HepG2 (cell line): ENCODE measurements around the gene DHX30. TPM values are rescaled to one million over a fixed set of nuclear protein-coding genes. Genes with fewer than 3 reads are reported as not detected.

Experiments
- GABPA ChIP-seq, 2 experiments: IDR thresholded peaks; 2 replicates each; pipeline ENCODE4 v1.6.1; 2011 to 2016; ENCODE audit warnings: low read depth in 2 of 2, low read length in 1 of 2, missing biosample characterization in 1 of 2, missing genetic modification characterization in 1 of 2
- HDAC1 ChIP-seq: sonication (generic); formaldehyde crosslinking; IDR thresholded peaks from 2 replicates; pipeline ENCODE4 v1.5.1; 2020; ENCODE audit warnings: mild to moderate bottlenecking, missing genetic modification reagents
- KLF9 ChIP-seq: IDR thresholded peaks from 2 replicates; pipeline ENCODE4 v1.6.1; 2016; ENCODE audit warnings: low read depth
- MAFK ChIP-seq, 2 experiments: IDR thresholded peaks in 1 of 2; conservative IDR thresholded peaks in 1 of 2; 2 replicates each; pipeline ENCODE4 v1.6.1; 2011; ENCODE audit warnings: improper control_type of control experiment in 2 of 2, low read length in 2 of 2
- MXI1 ChIP-seq: IDR thresholded peaks from 3 replicates; pipeline ENCODE4 v1.6.1; 2012; ENCODE audit warnings: low read depth, low read length, inconsistent platforms, borderline replicate concordance
- POLR2A ChIP-seq, 2 experiments: IDR thresholded peaks; 2 replicates each; pipeline ENCODE4 v1.6.1; 2011; ENCODE audit warnings: low read depth in 2 of 2, low read length in 2 of 2, mild to moderate bottlenecking in 1 of 2, moderate library complexity in 1 of 2; ENCODE audit not compliant: insufficient read depth in 1 of 2
- RAD21 ChIP-seq: fragments of 450-650 bp; formaldehyde crosslinking; IDR thresholded peaks from 2 replicates; pipeline ENCODE4 v1.5.0; 2020; ENCODE audit warnings: mild to moderate bottlenecking
- RNF2 ChIP-seq: fragments of 450-650 bp; conservative IDR thresholded peaks from 2 replicates; pipeline ENCODE4 v1.6.1; 2016; ENCODE audit warnings: low read depth
- SAP130 ChIP-seq: IDR thresholded peaks from 2 replicates; pipeline ENCODE4 v1.6.1; 2016; ENCODE audit warnings: low read depth
- SMAD1 ChIP-seq: sonication (generic); formaldehyde crosslinking; IDR thresholded peaks from 2 replicates; pipeline ENCODE4 v1.4.0; 2020; ENCODE audit warnings: missing genetic modification reagents, low read depth, mild to moderate bottlenecking, borderline replicate concordance
- SSRP1 ChIP-seq: IDR thresholded peaks from 2 replicates; pipeline ENCODE4 v1.6.1; 2016; ENCODE audit warnings: control low read depth
- WIZ ChIP-seq: sonication (generic); formaldehyde crosslinking; IDR thresholded peaks from 2 replicates; pipeline ENCODE4 v1.5.1; 2020; ENCODE audit warnings: mild to moderate bottlenecking, missing genetic modification reagents
- ZNF234 ChIP-seq: sonication (generic); formaldehyde crosslinking; conservative IDR thresholded peaks from 2 replicates; pipeline ENCODE4 v1.5.1; 2020; ENCODE audit warnings: mild to moderate bottlenecking, missing genetic modification reagents
- ZNF746 ChIP-seq: sonication (generic); formaldehyde crosslinking; IDR thresholded peaks from 2 replicates; pipeline ENCODE4 v1.8.0; 2022; ENCODE audit warnings: mild to moderate bottlenecking, missing genetic modification reagents
- polyA plus RNA-seq, 8 experiments: library from polyadenylated mRNA; depleted of rRNA in 3 of 8; stranded (reverse) in 7 of 8; unstranded in 1 of 8; fragments of >200 nt; fragmentation: Illumina TruSeq in 4 of 8; extraction: Trizol in 4 of 8; gene quantifications; 2 replicates each; pipeline versions ENCODE4 v1.2.1 to v1.2.3, GENCODE V29; 2011 to 2016; ENCODE audit warnings: low read depth in 4 of 8, missing spikeins in 1 of 8, mixed read lengths in 1 of 8; ENCODE audit not compliant: insufficient read depth in 1 of 8
- total RNA-seq, 5 experiments: library from RNA; depleted of rRNA; stranded (reverse); fragments of >200 nt; fragmentation: Illumina TruSeq; extraction: Trizol; gene quantifications; 2 replicates each; pipeline ENCODE4 v1.2.3, GENCODE V29; 2016; ENCODE audit warnings: low read depth in 1 of 5
- TF ChIP-seq, protein P1 (sequence below): IDR thresholded peaks from 2 replicates; pipeline ENCODE4 v1.6.1; 2012; ENCODE audit warnings: inconsistent platforms
- TF ChIP-seq, protein P2 (sequence below): sonication (generic); formaldehyde crosslinking; IDR thresholded peaks from 2 replicates; pipeline ENCODE4 v1.4.0; 2020; ENCODE audit warnings: missing genetic modification reagents
- TF ChIP-seq, protein P3 (sequence below): sonication (generic); formaldehyde crosslinking; IDR thresholded peaks from 2 replicates; pipeline ENCODE4 v1.8.1; 2022; ENCODE audit warnings: mild to moderate bottlenecking, missing genetic modification reagents
- TF ChIP-seq, protein P4 (sequence below): sonication (generic); formaldehyde crosslinking; IDR thresholded peaks from 2 replicates; pipeline ENCODE4 v1.4.0; 2020; ENCODE audit warnings: mild to moderate bottlenecking, missing genetic modification reagents
- TF ChIP-seq, protein P5 (sequence below): IDR thresholded peaks from 2 replicates; pipeline ENCODE4 v1.6.1; 2016; ENCODE audit warnings: low read depth, control low read depth
- TF ChIP-seq, protein P6 (sequence below): sonication (generic); formaldehyde crosslinking; IDR thresholded peaks from 2 replicates; pipeline ENCODE4 v1.8.1; 2023; ENCODE audit warnings: mild to moderate bottlenecking, missing genetic modification reagents

Gene DHX30
- total and polyA plus RNA-seq, 2 of the 13 experiments (the other 11 are each of a cell fraction or from before 2014, with no cell fraction given) = 30.6 to 59.4 TPM

DNA sequence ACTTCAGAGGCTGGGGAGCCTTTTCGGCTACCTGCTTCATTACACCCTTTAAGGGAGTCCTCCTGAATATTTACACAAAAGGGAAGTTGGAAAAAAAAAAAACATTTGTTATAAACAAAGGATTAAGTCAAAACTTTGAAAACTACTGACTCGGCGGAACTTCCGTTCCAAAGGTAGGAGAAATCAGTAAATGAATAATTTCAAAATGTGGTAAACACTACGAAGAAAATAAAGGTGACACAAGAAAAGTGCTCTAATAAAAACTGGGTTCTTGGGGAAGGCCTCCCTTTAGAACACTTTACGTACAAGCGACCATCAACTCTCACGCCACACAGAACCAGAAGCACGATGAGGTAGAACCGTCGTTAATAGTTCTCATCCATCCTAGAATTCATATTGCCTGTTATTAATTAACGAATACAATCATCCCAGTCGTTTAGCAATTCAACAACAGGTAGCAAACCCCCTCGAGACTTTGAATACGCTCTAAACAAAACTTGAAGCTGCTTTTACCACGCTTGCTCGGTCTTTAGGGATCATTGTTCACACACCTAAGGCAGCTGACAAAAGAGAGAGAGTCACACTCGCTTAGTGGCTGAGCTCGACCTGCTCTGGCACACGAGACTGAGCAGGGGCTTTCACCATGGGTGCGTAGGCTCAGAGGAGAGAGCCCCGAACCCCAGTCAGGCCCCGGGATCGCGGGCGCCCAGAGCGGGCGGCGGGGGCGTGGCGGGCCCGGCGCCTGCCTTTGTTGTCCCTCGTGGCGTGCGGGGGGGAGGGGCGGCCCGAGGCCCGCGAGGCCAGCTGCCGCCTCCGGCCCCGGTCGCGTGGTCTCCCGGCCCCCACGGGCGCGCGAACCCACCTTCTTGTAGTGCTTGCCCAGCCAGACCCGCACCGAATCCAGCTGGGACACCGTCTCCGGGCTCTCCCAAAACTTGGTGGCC lies 21.9 kb upstream of the DHX30 start (continued):
- TF ChIP-seq, protein P1, sequence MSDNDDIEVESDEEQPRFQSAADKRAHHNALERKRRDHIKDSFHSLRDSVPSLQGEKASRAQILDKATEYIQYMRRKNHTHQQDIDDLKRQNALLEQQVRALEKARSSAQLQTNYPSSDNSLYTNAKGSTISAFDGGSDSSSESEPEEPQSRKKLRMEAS = peak; percentile 86
- TF ChIP-seq WIZ (CRISPR knock-in tag) = 0 out of 2 replicates have a peak, but pooled peaks have one; percentile 39
- TF ChIP-seq KLF9 (CRISPR knock-in tag) = peak; percentile 46; the same call in 1 of the 2 replicates
- TF ChIP-seq, protein P2, sequence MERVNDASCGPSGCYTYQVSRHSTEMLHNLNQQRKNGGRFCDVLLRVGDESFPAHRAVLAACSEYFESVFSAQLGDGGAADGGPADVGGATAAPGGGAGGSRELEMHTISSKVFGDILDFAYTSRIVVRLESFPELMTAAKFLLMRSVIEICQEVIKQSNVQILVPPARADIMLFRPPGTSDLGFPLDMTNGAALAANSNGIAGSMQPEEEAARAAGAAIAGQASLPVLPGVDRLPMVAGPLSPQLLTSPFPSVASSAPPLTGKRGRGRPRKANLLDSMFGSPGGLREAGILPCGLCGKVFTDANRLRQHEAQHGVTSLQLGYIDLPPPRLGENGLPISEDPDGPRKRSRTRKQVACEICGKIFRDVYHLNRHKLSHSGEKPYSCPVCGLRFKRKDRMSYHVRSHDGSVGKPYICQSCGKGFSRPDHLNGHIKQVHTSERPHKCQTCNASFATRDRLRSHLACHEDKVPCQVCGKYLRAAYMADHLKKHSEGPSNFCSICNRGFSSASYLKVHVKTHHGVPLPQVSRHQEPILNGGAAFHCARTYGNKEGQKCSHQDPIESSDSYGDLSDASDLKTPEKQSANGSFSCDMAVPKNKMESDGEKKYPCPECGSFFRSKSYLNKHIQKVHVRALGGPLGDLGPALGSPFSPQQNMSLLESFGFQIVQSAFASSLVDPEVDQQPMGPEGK (CRISPR knock-in tag) = 0 out of 2 replicates have a peak, but pooled peaks have one; percentile 4
- 0 out of 2 replicates have a peak, but pooled peaks have one; percentile 17 for TF ChIP-seq HDAC1 (CRISPR knock-in tag)
- peak; percentile 19 to 40; a peak in 3 of 4 replicates for TF ChIP-seq MAFK (conservative IDR thresholded peaks at IDR 0.05 in 1 of 2, IDR thresholded peaks at IDR 0.05 in 1 of 2; ENCODE audit: low read length in 2 of 2)
- TF ChIP-seq RAD21 (CRISPR knock-in tag) = peak; percentile 47; the same call in 1 of the 2 replicates
- TF ChIP-seq, protein P3, sequence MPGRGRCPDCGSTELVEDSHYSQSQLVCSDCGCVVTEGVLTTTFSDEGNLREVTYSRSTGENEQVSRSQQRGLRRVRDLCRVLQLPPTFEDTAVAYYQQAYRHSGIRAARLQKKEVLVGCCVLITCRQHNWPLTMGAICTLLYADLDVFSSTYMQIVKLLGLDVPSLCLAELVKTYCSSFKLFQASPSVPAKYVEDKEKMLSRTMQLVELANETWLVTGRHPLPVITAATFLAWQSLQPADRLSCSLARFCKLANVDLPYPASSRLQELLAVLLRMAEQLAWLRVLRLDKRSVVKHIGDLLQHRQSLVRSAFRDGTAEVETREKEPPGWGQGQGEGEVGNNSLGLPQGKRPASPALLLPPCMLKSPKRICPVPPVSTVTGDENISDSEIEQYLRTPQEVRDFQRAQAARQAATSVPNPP = 0 out of 2 replicates have a peak, but pooled peaks have one; percentile 14
- TF ChIP-seq, protein P4, sequence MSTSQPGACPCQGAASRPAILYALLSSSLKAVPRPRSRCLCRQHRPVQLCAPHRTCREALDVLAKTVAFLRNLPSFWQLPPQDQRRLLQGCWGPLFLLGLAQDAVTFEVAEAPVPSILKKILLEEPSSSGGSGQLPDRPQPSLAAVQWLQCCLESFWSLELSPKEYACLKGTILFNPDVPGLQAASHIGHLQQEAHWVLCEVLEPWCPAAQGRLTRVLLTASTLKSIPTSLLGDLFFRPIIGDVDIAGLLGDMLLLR = 0 out of 2 replicates have a peak, but pooled peaks have one; percentile 18
- peak; percentile 43; the same call in 1 of the 2 replicates for TF ChIP-seq RNF2
- peak; percentile 88; the same call in 2 of the 3 replicates for TF ChIP-seq MXI1
- TF ChIP-seq POLR2A (IDR thresholded peaks at IDR 0.05; ENCODE audit: insufficient read depth in 1 of 2, low read depth in 2 of 2, low read length in 2 of 2) = peak in 1 of 2 experiments; percentile 51; a peak in 2 of 4 replicates
- TF ChIP-seq SMAD1 (CRISPR knock-in tag) = peak; percentile 60; the same call in 1 of the 2 replicates
- TF ChIP-seq, protein P5, sequence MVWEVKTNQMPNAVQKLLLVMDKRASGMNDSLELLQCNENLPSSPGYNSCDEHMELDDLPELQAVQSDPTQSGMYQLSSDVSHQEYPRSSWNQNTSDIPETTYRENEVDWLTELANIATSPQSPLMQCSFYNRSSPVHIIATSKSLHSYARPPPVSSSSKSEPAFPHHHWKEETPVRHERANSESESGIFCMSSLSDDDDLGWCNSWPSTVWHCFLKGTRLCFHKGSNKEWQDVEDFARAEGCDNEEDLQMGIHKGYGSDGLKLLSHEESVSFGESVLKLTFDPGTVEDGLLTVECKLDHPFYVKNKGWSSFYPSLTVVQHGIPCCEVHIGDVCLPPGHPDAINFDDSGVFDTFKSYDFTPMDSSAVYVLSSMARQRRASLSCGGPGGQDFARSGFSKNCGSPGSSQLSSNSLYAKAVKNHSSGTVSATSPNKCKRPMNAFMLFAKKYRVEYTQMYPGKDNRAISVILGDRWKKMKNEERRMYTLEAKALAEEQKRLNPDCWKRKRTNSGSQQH (CRISPR knock-in tag) = peak; percentile 66; the same call in 1 of the 2 replicates
- no peak for TF ChIP-seq GABPA (IDR thresholded peaks at IDR 0.05; ENCODE audit: low read depth, low read length)
- TF ChIP-seq GABPA (CRISPR knock-in tag; IDR thresholded peaks at IDR 0.05; ENCODE audit: low read depth) = peak; percentile 39
- TF ChIP-seq SAP130 (CRISPR knock-in tag) = peak; percentile 6; the same call in 1 of the 2 replicates
- 0 out of 2 replicates have a peak, but pooled peaks have one; percentile 43 for TF ChIP-seq ZNF234
- no peak for TF ChIP-seq ZNF746 (CRISPR knock-in tag)
- TF ChIP-seq SSRP1 (CRISPR knock-in tag) = 0 out of 2 replicates have a peak, but pooled peaks have one; percentile 46
- TF ChIP-seq, protein P6, sequence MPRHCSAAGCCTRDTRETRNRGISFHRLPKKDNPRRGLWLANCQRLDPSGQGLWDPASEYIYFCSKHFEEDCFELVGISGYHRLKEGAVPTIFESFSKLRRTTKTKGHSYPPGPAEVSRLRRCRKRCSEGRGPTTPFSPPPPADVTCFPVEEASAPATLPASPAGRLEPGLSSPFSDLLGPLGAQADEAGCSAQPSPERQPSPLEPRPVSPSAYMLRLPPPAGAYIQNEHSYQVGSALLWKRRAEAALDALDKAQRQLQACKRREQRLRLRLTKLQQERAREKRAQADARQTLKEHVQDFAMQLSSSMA (CRISPR knock-in tag) = 0 out of 2 replicates have a peak, but pooled peaks have one; percentile 70
- TF ChIP-seq, all 625 proteins: peak for 45
